HL-60 (cell line): ENCODE measurements around the gene PICALM.
A peak's percentile ranks its signal among the peaks of the same experiment; 100 is the strongest.

ENCODE experiments used
- DNase-seq, 2 experiments: peaks; one replicate each; pipeline ENCODE4 v3.0.0-alpha.2; 2010 to 2020; ENCODE audit warnings: low read depth in 1 of 2, low spot score in 1 of 2
- H3K27ac ChIP-seq: fragments of 250-450 bp; sonication (Bioruptor Pico); replicated peaks from 2 replicates; pipeline ENCODE4 v1.5.1; 2020; ENCODE audit warnings: mild to moderate bottlenecking, moderate library complexity
- H3K27me3 ChIP-seq: fragments of 250-450 bp; sonication (Bioruptor Pico); 2 replicates; pipeline ENCODE4 v1.5.1; 2021; ENCODE audit warnings: mild to moderate bottlenecking, moderate library complexity; ENCODE audit not compliant: insufficient read depth, poor library complexity, severe bottlenecking
- H3K4me3 ChIP-seq: replicated peaks from 2 replicates; pipeline ENCODE4 v1.5.1; 2011; ENCODE audit warnings: mild to moderate bottlenecking, control low read depth, low read length; ENCODE audit not compliant: insufficient read depth
- CTCF ChIP-seq: IDR thresholded peaks from one replicate; pipeline ENCODE4 v1.5.1; 2011; ENCODE audit warnings: low read length, control low read depth, inconsistent platforms; ENCODE audit not compliant: insufficient read depth
- GABPA ChIP-seq: IDR thresholded peaks from 2 replicates; pipeline ENCODE4 v1.6.1; 2012; ENCODE audit warnings: low read depth
- POLR2AphosphoS5 ChIP-seq: IDR thresholded peaks from 2 replicates; pipeline ENCODE4 v1.6.1; 2012; ENCODE audit warnings: low read depth
- REST ChIP-seq: IDR thresholded peaks from 2 replicates; pipeline ENCODE4 v1.6.1; 2012; ENCODE audit warnings: low read depth; ENCODE audit not compliant: insufficient replicate concordance
- SPI1 ChIP-seq: IDR thresholded peaks from 2 replicates; pipeline ENCODE4 v1.6.1; 2012; ENCODE audit warnings: low read depth, mild to moderate bottlenecking, borderline replicate concordance

PICALM gene

GRCh38 chr11:86117001-86117711, 48.3 kb upstream of the PICALM start:
- TF ChIP-seq CTCF: no peak
- no peak for TF ChIP-seq POLR2AphosphoS5
- TF ChIP-seq SPI1: no peak
- TF ChIP-seq GABPA: no peak
- no peak for TF ChIP-seq REST
- no peaks in the 10 kb centered on the region for H3K27me3 ChIP-seq
- DNase-seq: no peak
- H3K27ac ChIP-seq: no peak overlapping the region
- H3K4me3 ChIP-seq: no peak overlapping the region

GRCh38 chr11:86116386-86116726, 47.5 kb upstream of the PICALM start:
- Histone ChIP-seq H3K27me3 (no peaks in the 10 kb centered on the region), H3K4me3 (no peak overlapping the region), H3K27ac (no peak overlapping the region)
- TF ChIP-seq POLR2AphosphoS5: no peak
- TF ChIP-seq SPI1: no peak
- no peak for TF ChIP-seq GABPA
- no peak for TF ChIP-seq CTCF
- no peak for TF ChIP-seq REST
- no peak for DNase-seq

- no peak for TF ChIP-seq POLR2AphosphoS5
- peak; percentile 41; the same call in 1 of the 2 replicates for TF ChIP-seq SPI1
- no peak overlapping the region for H3K27ac ChIP-seq
- DNase-seq: no peak
These were observed 46.9 kb upstream of the PICALM start for GRCh38 chr11:86115542-86116385.

GRCh38 chr11:86108890-86109638, 40.2 kb upstream of the PICALM start:
- Histone ChIP-seq H3K27me3 (no peaks in the 10 kb centered on the region), H3K27ac (no peak overlapping the region), H3K4me3 (no peak overlapping the region)
- no peak for TF ChIP-seq GABPA
- no peak for TF ChIP-seq REST
- no peak for TF ChIP-seq CTCF
- no peak for TF ChIP-seq POLR2AphosphoS5
- no peak for TF ChIP-seq SPI1
- DNase-seq: no peak

More at GRCh38 chr11:86115542-86116385, 46.9 kb upstream of the PICALM start:
- Histone ChIP-seq H3K4me3 (no peak overlapping the region), H3K27me3 (no peaks in the 10 kb centered on the region)
